Measurements from ENCODE around the gene LCAT.

GRCh38 chr16:67915831-67916723, 27.8 kb downstream of the LCAT start:
- TF ChIP-seq CTCF (IDR thresholded peaks at IDR 0.05; ENCODE audit: low read depth, low read length, missing input control) (no peak), SP1 (IDR thresholded peaks at IDR 0.05) (peak; percentile 50), RAD21 (IDR thresholded peaks at IDR 0.05) (peak in 1 of 2 donors; percentile 13), MAX (IDR thresholded peaks at IDR 0.05) (no peak), GABPA (IDR thresholded peaks at IDR 0.05 in 1 of 2, conservative IDR thresholded peaks at IDR 0.05 in 1 of 2) (no peak), EGR1 (IDR thresholded peaks at IDR 0.05; ENCODE audit: low read depth in 2 of 2) (no peak), HNF4A (conservative IDR thresholded peaks at IDR 0.05) (peak; percentile 78 to 83), REST (IDR thresholded peaks at IDR 0.05) (no peak), ATF3 (IDR thresholded peaks at IDR 0.05) (no peak), YY1 (IDR thresholded peaks at IDR 0.05) (no peak), FOXA1 (IDR thresholded peaks at IDR 0.05) (no peak), RXRA (IDR thresholded peaks at IDR 0.05) (peak; percentile 58 to 78), ZBTB33 (IDR thresholded peaks at IDR 0.05) (no peak), JUND (IDR thresholded peaks at IDR 0.05) (no peak)

Data from liver (tissue), 3 donors.